Measurements from ENCODE around the gene CARM1. TPM values are rescaled to one million over a fixed set of nuclear protein-coding genes. Genes with fewer than 3 reads are reported as not detected.

Gene CARM1
- total RNA-seq, 3 donors from 2014 or later (not counting 1 experiment from before 2014, with no cell fraction given): 13.4 to 21.3 (median 19.8) TPM

DNA sequence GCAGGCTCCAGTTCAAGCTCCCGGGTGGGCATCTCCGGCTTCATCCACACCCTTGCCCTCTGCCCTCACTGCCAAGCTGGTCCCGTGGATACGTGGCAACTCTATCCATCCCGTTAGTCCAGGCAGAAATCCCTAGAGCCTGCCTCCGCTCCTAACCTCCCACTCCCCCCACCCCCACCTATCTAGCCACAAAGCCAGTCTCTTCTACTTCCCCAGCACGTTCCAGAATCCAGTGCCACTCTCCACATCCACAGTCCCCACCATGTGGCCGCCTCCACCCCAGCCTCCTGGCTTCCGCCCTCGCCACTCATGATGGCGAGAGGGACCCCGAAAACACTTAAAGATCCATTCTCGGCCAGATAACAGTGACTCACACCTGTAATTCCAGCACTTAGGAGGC lies 53.2 kb downstream of the CARM1 start:
- no peak for DNase-seq
- peaks cover 22% of the 10 kb centered on the region for H3K36me3 ChIP-seq (ENCODE audit: control insufficient read depth, insufficient read depth, low read length)
- 89% methylated on average over 13 of the region's 13 CpGs for WGBS (ENCODE audit: insufficient coverage)

DNA sequence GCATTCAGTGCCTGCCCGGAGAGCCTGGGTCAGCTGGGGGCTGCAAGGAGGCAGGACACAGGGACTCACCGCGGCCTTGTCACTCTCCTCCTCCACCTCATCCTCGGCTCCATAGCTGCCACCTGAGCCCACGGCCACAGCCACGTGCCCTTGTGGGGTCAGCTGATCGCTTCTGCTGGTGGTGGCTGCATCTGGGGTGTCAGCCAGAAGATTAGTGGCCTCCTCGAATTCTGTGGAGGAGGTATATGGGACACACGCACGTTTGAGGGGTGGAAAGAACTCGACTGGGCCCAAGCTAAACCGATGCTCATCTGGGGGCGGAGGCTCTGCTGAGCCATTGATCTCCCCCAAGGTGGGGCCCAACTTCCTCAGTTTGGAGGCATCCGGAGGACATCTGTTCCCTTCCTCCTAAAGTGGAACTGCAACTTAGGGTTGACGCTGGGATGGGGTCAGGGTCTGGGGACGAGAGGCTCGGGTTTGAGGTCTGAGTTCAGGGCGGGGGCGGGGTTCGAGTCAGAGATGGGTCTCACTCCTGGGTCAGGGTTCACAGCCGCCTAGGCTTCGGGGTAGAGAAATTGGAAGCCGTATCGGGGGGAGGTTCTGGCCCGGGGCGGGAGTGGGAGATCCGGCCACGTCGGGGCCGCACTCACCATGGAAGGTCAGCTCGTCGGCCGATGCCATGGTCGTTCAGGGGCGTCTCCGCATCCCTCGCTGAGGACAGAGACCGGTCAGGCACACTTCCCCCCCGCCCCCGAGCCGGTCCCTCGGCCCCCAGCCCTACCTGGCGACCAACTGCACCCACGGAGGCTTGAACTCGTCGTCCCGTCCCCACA lies 56.6 kb downstream of the CARM1 start:
- H3K36me3 Mint-ChIP-seq: no peaks in the 10 kb centered on the region
- peak overlapping the region; percentile 74 to 89 for H3K27ac Mint-ChIP-seq
- DNase-seq (peak in 1 of 2 donors; percentile 41), ATAC-seq (peak in 1 of 3 donors; percentile 1)
- H3K27ac ChIP-seq (ENCODE audit: low read length): peak overlapping the region; percentile 69
- no peaks in the 10 kb centered on the region for H3K9me3 ChIP-seq (ENCODE audit: control insufficient read depth, insufficient read depth, low read length)
- TF ChIP-seq, protein P1, sequence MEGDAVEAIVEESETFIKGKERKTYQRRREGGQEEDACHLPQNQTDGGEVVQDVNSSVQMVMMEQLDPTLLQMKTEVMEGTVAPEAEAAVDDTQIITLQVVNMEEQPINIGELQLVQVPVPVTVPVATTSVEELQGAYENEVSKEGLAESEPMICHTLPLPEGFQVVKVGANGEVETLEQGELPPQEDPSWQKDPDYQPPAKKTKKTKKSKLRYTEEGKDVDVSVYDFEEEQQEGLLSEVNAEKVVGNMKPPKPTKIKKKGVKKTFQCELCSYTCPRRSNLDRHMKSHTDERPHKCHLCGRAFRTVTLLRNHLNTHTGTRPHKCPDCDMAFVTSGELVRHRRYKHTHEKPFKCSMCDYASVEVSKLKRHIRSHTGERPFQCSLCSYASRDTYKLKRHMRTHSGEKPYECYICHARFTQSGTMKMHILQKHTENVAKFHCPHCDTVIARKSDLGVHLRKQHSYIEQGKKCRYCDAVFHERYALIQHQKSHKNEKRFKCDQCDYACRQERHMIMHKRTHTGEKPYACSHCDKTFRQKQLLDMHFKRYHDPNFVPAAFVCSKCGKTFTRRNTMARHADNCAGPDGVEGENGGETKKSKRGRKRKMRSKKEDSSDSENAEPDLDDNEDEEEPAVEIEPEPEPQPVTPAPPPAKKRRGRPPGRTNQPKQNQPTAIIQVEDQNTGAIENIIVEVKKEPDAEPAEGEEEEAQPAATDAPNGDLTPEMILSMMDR (IDR thresholded peaks at IDR 0.05): no peak
- H3K27me3 Mint-ChIP-seq (ENCODE audit: low read depth in 2 of 2): no peaks in the 10 kb centered on the region
- H3K36me3 ChIP-seq (ENCODE audit: control insufficient read depth, insufficient read depth, low read length): peaks cover 13% of the 10 kb centered on the region
- 9% methylated on average over 47 of the region's 47 CpGs for WGBS (ENCODE audit: insufficient coverage)
- peaks cover 26% of the 10 kb centered on the region for H3K4me1 ChIP-seq (ENCODE audit: control insufficient read depth, insufficient read depth, low read length)
- peaks cover 7 to 34% of the 10 kb centered on the region in 2 donors for H3K4me1 Mint-ChIP-seq
- H3K27me3 ChIP-seq (ENCODE audit: control insufficient read depth, insufficient read depth, low read length): no peaks in the 10 kb centered on the region
- H3K9me3 Mint-ChIP-seq: no peaks in the 10 kb centered on the region
- peak overlapping the region; percentile 92 for H3K4me3 Mint-ChIP-seq
- peak overlapping the region; percentile 89 for H3K4me3 ChIP-seq (ENCODE audit: low read length)
- intact Hi-C loops (cut with micrococcal nuclease): no loop called here

More for the DNA sequence above, 53.2 kb downstream of the CARM1 start:
- H3K9me3 Mint-ChIP-seq: no peaks in the 10 kb centered on the region
- TF ChIP-seq, protein P1 (IDR thresholded peaks at IDR 0.05): no peak
- Histone ChIP-seq H3K4me3 (ENCODE audit: low read length) (no peak overlapping the region), H3K27ac (ENCODE audit: low read length) (no peak overlapping the region), H3K9me3 (ENCODE audit: control insufficient read depth, insufficient read depth, low read length) (no peaks in the 10 kb centered on the region), H3K4me1 (ENCODE audit: control insufficient read depth, insufficient read depth, low read length) (peaks cover 18% of the 10 kb centered on the region), H3K27me3 (ENCODE audit: control insufficient read depth, insufficient read depth, low read length) (no peaks in the 10 kb centered on the region)
- no peak overlapping the region for H3K4me3 Mint-ChIP-seq
- peaks cover 5 to 27% of the 10 kb centered on the region in 2 donors for H3K4me1 Mint-ChIP-seq
- H3K36me3 Mint-ChIP-seq: no peaks in the 10 kb centered on the region
- ATAC-seq: no peak
- no peaks in the 10 kb centered on the region for H3K27me3 Mint-ChIP-seq (ENCODE audit: low read depth in 2 of 2)
- no peak overlapping the region for H3K27ac Mint-ChIP-seq
- intact Hi-C loops (cut with micrococcal nuclease): no loop called here

DNA sequence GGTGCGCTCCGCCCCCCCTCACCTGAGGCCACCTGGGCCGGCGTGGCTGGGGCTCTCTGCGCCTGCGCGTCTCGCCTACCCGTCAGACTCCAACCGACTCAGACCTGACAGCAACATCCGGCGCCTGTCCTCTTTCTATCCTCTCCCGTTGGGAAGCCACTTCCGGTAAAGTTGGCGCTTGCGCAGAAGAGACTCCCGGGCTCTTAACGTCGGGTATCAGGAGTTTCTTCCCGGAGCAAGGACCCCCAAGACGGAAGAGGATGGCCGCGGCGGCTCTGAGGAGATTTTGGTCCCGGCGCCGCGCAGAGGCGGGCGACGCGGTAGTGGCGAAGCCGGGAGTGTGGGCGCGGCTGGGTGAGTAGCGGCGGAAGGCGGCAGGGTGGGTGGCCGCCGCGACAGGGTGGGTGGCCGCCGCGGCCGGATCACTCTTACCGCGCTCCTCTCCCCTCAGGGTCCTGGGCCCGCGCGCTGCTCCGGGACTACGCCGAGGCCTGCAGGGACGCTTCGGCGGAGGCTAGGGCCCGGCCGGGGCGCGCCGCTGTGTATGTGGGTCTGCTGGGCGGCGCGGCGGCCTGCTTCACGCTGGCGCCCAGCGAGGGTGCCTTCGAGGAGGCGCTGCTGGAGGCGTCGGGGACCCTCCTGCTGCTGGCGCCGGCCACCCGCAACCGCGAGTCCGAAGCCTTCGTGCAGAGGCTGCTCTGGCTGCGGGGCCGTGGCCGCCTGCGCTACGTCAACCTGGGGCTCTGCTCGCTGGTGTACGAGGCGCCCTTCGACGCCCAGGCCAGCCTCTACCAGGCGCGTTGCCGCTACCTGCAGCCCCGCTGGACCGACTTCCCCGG lies 57.4 kb downstream of the CARM1 start, which contains the start of the genes TIMM29 and YIPF2:
Gene TIMM29 (plus strand): TSS at position 249 of the 839 bp plus-strand sequence. CDS start 12 bp downstream, at position 261.
Gene YIPF2 (minus strand): TSS at position 77 of the 839 bp plus-strand sequence. CDS start 229 bp downstream, outside the sequence.
- Histone ChIP-seq H3K27me3 (ENCODE audit: control insufficient read depth, insufficient read depth, low read length) (no peaks in the 10 kb centered on the region), H3K4me3 (ENCODE audit: low read length) (peak within 1 kb of the TSS; percentile 89), H3K36me3 (ENCODE audit: control insufficient read depth, insufficient read depth, low read length) (peaks cover 13% of the 10 kb centered on the region), H3K4me1 (ENCODE audit: control insufficient read depth, insufficient read depth, low read length) (peaks cover 26% of the 10 kb centered on the region), H3K27ac (ENCODE audit: low read length) (peak within 1 kb of the TSS; percentile 69), H3K9me3 (ENCODE audit: control insufficient read depth, insufficient read depth, low read length) (no peaks in the 10 kb centered on the region)
- intact Hi-C loops (cut with micrococcal nuclease): no loop called here
- DNase-seq (peak; percentile 75 to 97), ATAC-seq (peak; percentile 80 to 86 (median 84))
- peak within 1 kb of the TSS; percentile 92 for H3K4me3 Mint-ChIP-seq
- WGBS (ENCODE audit: insufficient coverage): under 1% methylated on average over 96 of the region's 96 CpGs
- no peaks in the 10 kb centered on the region for H3K36me3 Mint-ChIP-seq
- H3K4me1 Mint-ChIP-seq: peaks cover 7 to 34% of the 10 kb centered on the region in 2 donors
- no peaks in the 10 kb centered on the region for H3K9me3 Mint-ChIP-seq
- TF ChIP-seq, protein P1 (IDR thresholded peaks at IDR 0.05): no peak
- no peaks in the 10 kb centered on the region for H3K27me3 Mint-ChIP-seq (ENCODE audit: low read depth in 2 of 2)
- H3K27ac Mint-ChIP-seq: peak within 1 kb of the TSS; percentile 74 to 89

Measured in natural killer cell (primary cell).